GM23248 (cell line): Measurements from ENCODE around the gene GFAP. TPM values are rescaled to one million over a fixed set of nuclear protein-coding genes. Genes with fewer than 3 reads are reported as not detected.

ENCODE experiments used
- DNase-seq: peaks from one replicate; pipeline ENCODE4 v3.0.0-alpha.2; 2015
- H2AFZ ChIP-seq: fragments of 200-600 bp; sonication (generic); 2 replicates; pipeline ENCODE4 v1.6.1; 2016; ENCODE audit warnings: antibody characterized with exemption
- H3F3A ChIP-seq: fragments of 200-600 bp; sonication (generic); 2 replicates; pipeline ENCODE4 v1.6.1; 2016; ENCODE audit warnings: mild to moderate bottlenecking, antibody characterized with exemption, mixed run types; ENCODE audit not compliant: insufficient read depth
- H3K27ac ChIP-seq: fragments of 200-600 bp; sonication (generic); 2 replicates; pipeline ENCODE4 v1.5.1; 2016; ENCODE audit warnings: mild to moderate bottlenecking
- H3K27me3 ChIP-seq: fragments of 200-600 bp; sonication (generic); replicated peaks from 2 replicates; pipeline ENCODE4 v1.6.1; 2016; ENCODE audit warnings: mild to moderate bottlenecking; ENCODE audit not compliant: insufficient read depth
- H3K36me3 ChIP-seq: fragments of 200-600 bp; sonication (generic); 2 replicates; pipeline ENCODE4 v1.6.1; 2016; ENCODE audit warnings: low read depth, mild to moderate bottlenecking
- H3K4me1 ChIP-seq: fragments of 200-600 bp; sonication (generic); 2 replicates; pipeline ENCODE4 v1.6.1; 2016; ENCODE audit warnings: mild to moderate bottlenecking; ENCODE audit not compliant: insufficient read depth
- H3K4me2 ChIP-seq: fragments of 200-600 bp; sonication (generic); one replicate; pipeline ENCODE4 v1.6.1; 2016; ENCODE audit warnings: mild to moderate bottlenecking; ENCODE audit not compliant: unreplicated experiment
- H3K4me3 ChIP-seq: fragments of 200-600 bp; sonication (generic); 2 replicates; pipeline ENCODE4 v1.5.1; 2016; ENCODE audit warnings: mild to moderate bottlenecking
- H3K79me2 ChIP-seq: fragments of 200-600 bp; sonication (generic); 2 replicates; pipeline ENCODE4 v1.6.1; 2016; ENCODE audit warnings: mild to moderate bottlenecking; ENCODE audit not compliant: insufficient read depth
- H3K9ac ChIP-seq: fragments of 200-600 bp; sonication (generic); 2 replicates; pipeline ENCODE4 v1.6.1; 2016; ENCODE audit warnings: mild to moderate bottlenecking
- H3K9me2 ChIP-seq: fragments of 200-600 bp; sonication (generic); 2 replicates; pipeline ENCODE4 v1.6.1; 2016; ENCODE audit warnings: mixed run types, mild to moderate bottlenecking, moderate library complexity; ENCODE audit not compliant: insufficient read depth
- H3K9me3 ChIP-seq: fragments of 200-600 bp; sonication (generic); one replicate; pipeline ENCODE4 v1.6.1; 2017; ENCODE audit warnings: low read depth
- H4K20me1 ChIP-seq: fragments of 200-600 bp; sonication (generic); 2 replicates; pipeline ENCODE4 v1.6.0; 2016; ENCODE audit not compliant: insufficient read depth
- EZH2 ChIP-seq: fragments of 200-600 bp; sonication (generic); IDR thresholded peaks from 2 replicates; pipeline ENCODE4 v1.6.1; 2018; ENCODE audit warnings: antibody characterized with exemption, mild to moderate bottlenecking; ENCODE audit not compliant: insufficient read depth, poor library complexity, severe bottlenecking
- EZH2phosphoT487 ChIP-seq: fragments of 200-600 bp; sonication (generic); IDR thresholded peaks from 2 replicates; pipeline ENCODE4 v1.6.1; 2018; ENCODE audit warnings: antibody characterized with exemption, moderate library complexity, mild to moderate bottlenecking, low read depth; ENCODE audit not compliant: insufficient read depth
- WGBS, 2 experiments: methylation state at CpG; one replicate each; pipeline ENCODE4 v1.1.6; 2015 to 2017; ENCODE audit warnings: low lambda C conversion rate in 2 of 2, low coverage in 1 of 2; ENCODE audit errors: missing lambda C conversion rate in 2 of 2; 5-methylcytosine and 5-hydroxymethylcytosine counted together
- in situ Hi-C: fragments of 300-500 bp; cut with MboI; formaldehyde crosslinking; loops from 2 replicates; pipeline ENCODE4 v1.15.0; 2020
- polyA plus RNA-seq: library from polyadenylated mRNA; unstranded; fragments of >200 nt; fragmentation: Nextera tagmentation; extraction: Ambion mirVana; gene quantifications from 2 replicates; pipeline ENCODE4 v1.2.1, GENCODE V29; 2016
- total RNA-seq: library from RNA; depleted of rRNA; stranded (reverse); fragments of >200 nt; shearing (Covaris generic); gene quantifications from 2 replicates; pipeline ENCODE4 v1.2.3, GENCODE V29; 2014

GFAP gene
- total and polyA plus RNA-seq, 2 experiments from 2014 or later, result 0.49 TPM; not detected in 1

- H3K36me3 ChIP-seq, result peaks cover 6% of the 10 kb centered on the region; the same call in 1 of the 2 replicates
- H3F3A ChIP-seq, result peaks cover 18% of the 10 kb centered on the region
- peak overlapping the region; percentile 97 for H3K4me3 ChIP-seq
- H3K9me3 ChIP-seq, result no peaks in the 10 kb centered on the region
- peak overlapping the region; percentile 92 for H3K4me2 ChIP-seq
- H2AFZ ChIP-seq, result peak overlapping the region; percentile 91
- peaks cover 32% of the 10 kb centered on the region for H3K4me1 ChIP-seq
- H3K9ac ChIP-seq, result peak overlapping the region; percentile 95
- no peaks in the 10 kb centered on the region for H3K27me3 ChIP-seq
- 0 to 3% methylated on average over 7 of the region's 7 CpGs for WGBS, 2 experiments
- H3K79me2 ChIP-seq, result peaks cover 55% of the 10 kb centered on the region
- DNase-seq, result peak; percentile 76
- no peaks in the 10 kb centered on the region for H3K9me2 ChIP-seq
- H3K27ac ChIP-seq, result peak overlapping the region; percentile 93
- in situ Hi-C loops, result no loop called here
- TF ChIP-seq EZH2phosphoT487 (no peak), EZH2 (no peak)
- peaks cover 7% of the 10 kb centered on the region; the same call in 1 of the 2 replicates for H4K20me1 ChIP-seq
Observed at GRCh38 chr17:44898768-44899073, 16.6 kb downstream of the GFAP start.

- Histone ChIP-seq H3K9me3 (no peaks in the 10 kb centered on the region), H3K4me3 (no peak overlapping the region), H3F3A (0 out of 2 replicates have a peak, but pooled peaks cover 4% of the 10 kb centered on the region), H3K27ac (no peak overlapping the region), H3K4me1 (peaks cover 10% of the 10 kb centered on the region), H3K4me2 (no peak overlapping the region), H3K9me2 (no peaks in the 10 kb centered on the region), H3K9ac (no peak overlapping the region), H2AFZ (no peak overlapping the region), H3K36me3 (peaks cover 14% of the 10 kb centered on the region; the same call in 1 of the 2 replicates), H4K20me1 (peaks cover 7% of the 10 kb centered on the region; the same call in 1 of the 2 replicates), H3K27me3 (no peaks in the 10 kb centered on the region), H3K79me2 (peaks cover 91% of the 10 kb centered on the region)
- in situ Hi-C loops, result no loop called here
- DNase-seq, result no peak
- WGBS, 2 experiments, result 93 to 94% methylated on average over 4 of the region's 4 CpGs
- no peak for TF ChIP-seq EZH2
- TF ChIP-seq EZH2phosphoT487, result no peak
Observed at GRCh38 chr17:44894642-44895041, 20.7 kb downstream of the GFAP start.

GRCh38 chr17:44892250-44892649 is 23.1 kb downstream of the GFAP start:
- H3K4me1 ChIP-seq, result no peaks in the 10 kb centered on the region
- H3K36me3 ChIP-seq, result peaks cover 16% of the 10 kb centered on the region; the same call in 1 of the 2 replicates
- H2AFZ ChIP-seq, result no peak overlapping the region
- no peaks in the 10 kb centered on the region for H3K9me3 ChIP-seq
- H4K20me1 ChIP-seq, result peaks cover 10% of the 10 kb centered on the region; the same call in 1 of the 2 replicates
- no peaks in the 10 kb centered on the region for H3K9me2 ChIP-seq
- no peak overlapping the region for H3K4me3 ChIP-seq
- no peaks in the 10 kb centered on the region for H3K27me3 ChIP-seq
- in situ Hi-C loops, result no loop called here
- TF ChIP-seq EZH2, result no peak
- TF ChIP-seq EZH2phosphoT487, result no peak
- no peak overlapping the region for H3K27ac ChIP-seq
- H3K79me2 ChIP-seq, result peaks cover 96% of the 10 kb centered on the region
- no peak overlapping the region for H3K4me2 ChIP-seq
- no peaks in the 10 kb centered on the region for H3F3A ChIP-seq
- no peak for DNase-seq
- no peak overlapping the region for H3K9ac ChIP-seq

GRCh38 chr17:44889003-44889402 is 26.3 kb downstream of the GFAP start:
- Histone ChIP-seq H3K27me3 (no peaks in the 10 kb centered on the region), H3K4me2 (no peak overlapping the region), H3K4me1 (no peaks in the 10 kb centered on the region), H3K9ac (no peak overlapping the region), H3K9me2 (no peaks in the 10 kb centered on the region), H3K79me2 (peaks cover 74% of the 10 kb centered on the region), H3K36me3 (peaks cover 29% of the 10 kb centered on the region), H4K20me1 (peaks cover 3% of the 10 kb centered on the region; the same call in 1 of the 2 replicates), H3K27ac (no peak overlapping the region), H3F3A (no peaks in the 10 kb centered on the region), H3K4me3 (no peak overlapping the region), H2AFZ (no peak overlapping the region), H3K9me3 (no peaks in the 10 kb centered on the region)
- in situ Hi-C loops, result no loop called here
- TF ChIP-seq EZH2phosphoT487, result no peak
- no peak for TF ChIP-seq EZH2
- DNase-seq, result no peak
- 90 to 93% methylated on average over 7 of the region's 7 CpGs for WGBS, 2 experiments
